ENCODE results near the gene TMEM215. TPM values are rescaled to one million over a fixed set of nuclear protein-coding genes. Genes with fewer than 3 reads are reported as not detected.
"Not testable (repeated sequence)": the region's sequence is repeated elsewhere in the genome, so short reads cannot be mapped to it uniquely, and the experiment has no call there.

TMEM215 gene
- total RNA-seq, 4 donors from 2014 or later, result not detected

DNA sequence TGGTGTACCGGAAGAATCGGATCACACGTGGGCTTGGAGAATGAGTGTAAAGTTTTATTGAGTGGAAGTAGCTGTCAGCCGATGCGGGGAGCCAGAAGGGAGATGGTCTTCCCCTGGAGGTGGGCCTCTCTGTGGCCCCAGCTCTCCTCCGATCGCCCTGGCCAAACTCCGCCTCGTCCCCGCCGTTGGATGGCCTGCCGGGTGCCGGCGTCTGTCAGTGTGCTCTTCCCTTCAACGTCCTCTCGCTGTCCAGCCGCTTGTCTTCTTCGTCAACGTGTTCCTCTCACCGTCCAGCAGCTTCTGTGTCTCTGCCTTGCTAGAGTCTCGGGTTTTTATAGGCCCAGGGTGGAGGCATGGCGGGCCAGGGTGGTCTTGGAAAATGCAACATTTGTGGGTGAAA is 27.6 kb upstream of the TMEM215 start:
- ATAC-seq (ENCODE audit: low FRiP score), result no peak
- TF ChIP-seq, protein P1, sequence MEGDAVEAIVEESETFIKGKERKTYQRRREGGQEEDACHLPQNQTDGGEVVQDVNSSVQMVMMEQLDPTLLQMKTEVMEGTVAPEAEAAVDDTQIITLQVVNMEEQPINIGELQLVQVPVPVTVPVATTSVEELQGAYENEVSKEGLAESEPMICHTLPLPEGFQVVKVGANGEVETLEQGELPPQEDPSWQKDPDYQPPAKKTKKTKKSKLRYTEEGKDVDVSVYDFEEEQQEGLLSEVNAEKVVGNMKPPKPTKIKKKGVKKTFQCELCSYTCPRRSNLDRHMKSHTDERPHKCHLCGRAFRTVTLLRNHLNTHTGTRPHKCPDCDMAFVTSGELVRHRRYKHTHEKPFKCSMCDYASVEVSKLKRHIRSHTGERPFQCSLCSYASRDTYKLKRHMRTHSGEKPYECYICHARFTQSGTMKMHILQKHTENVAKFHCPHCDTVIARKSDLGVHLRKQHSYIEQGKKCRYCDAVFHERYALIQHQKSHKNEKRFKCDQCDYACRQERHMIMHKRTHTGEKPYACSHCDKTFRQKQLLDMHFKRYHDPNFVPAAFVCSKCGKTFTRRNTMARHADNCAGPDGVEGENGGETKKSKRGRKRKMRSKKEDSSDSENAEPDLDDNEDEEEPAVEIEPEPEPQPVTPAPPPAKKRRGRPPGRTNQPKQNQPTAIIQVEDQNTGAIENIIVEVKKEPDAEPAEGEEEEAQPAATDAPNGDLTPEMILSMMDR (IDR thresholded peaks at IDR 0.05), result no peak
- DNase-seq (ENCODE audit: low spot score), result no peak

GRCh38 chr9:32764139-32764538 is 19.2 kb upstream of the TMEM215 start:
- no peak for ATAC-seq (ENCODE audit: low FRiP score)
- DNase-seq (ENCODE audit: low spot score), result no peak
- TF ChIP-seq, protein P1 (IDR thresholded peaks at IDR 0.05), result no peak

DNA sequence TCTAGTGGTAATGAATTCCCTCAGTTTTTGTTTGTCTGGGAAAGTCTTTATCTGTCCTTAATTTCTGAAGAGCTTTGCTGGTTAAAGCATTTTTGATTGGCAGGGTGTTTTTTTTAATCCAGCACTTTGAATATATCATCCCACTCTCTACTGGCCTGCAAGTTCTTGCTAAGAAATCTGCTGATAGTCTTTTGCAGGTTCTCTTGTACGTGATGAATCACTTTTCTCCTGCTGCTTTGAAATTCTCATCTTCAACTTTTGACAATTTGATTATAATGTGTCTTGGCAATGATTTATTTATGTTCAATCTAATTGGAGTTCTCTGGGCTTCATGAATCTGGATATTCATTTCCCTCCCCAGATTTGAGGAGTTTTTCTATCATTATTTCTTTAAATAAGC is 8.1 kb upstream of the TMEM215 start:
- TF ChIP-seq, protein P1 (IDR thresholded peaks at IDR 0.05), result no peak
- DNase-seq (ENCODE audit: low spot score) (no peak), ATAC-seq (ENCODE audit: low FRiP score) (no peak)

DNA sequence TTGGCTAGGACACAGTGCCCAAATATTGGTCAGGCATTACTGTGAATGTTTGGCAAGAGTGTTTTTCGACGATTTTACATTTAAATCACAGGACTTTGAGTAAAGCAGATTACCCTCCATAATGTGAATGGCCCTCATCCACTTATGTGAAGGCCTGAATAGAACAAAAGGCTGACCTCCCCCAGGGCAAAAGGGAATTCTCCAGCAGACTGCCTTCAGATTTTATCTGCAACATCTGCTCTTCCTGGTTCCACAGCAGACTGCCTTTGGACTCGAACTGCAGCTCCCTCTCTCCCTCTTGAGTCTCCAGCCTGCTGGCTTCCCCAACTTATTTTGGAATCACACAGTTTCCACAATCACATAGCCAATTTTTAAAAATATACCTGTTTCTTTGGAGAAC is 7.1 kb upstream of the TMEM215 start:
- ATAC-seq (ENCODE audit: low FRiP score), result no peak
- no peak for DNase-seq (ENCODE audit: low spot score)
- TF ChIP-seq, protein P1 (IDR thresholded peaks at IDR 0.05), result no peak

- ATAC-seq (ENCODE audit: low FRiP score), result no peak
Observed at GRCh38 chr9:32782476-32783167, 718 bp upstream of the TMEM215 start.

DNA sequence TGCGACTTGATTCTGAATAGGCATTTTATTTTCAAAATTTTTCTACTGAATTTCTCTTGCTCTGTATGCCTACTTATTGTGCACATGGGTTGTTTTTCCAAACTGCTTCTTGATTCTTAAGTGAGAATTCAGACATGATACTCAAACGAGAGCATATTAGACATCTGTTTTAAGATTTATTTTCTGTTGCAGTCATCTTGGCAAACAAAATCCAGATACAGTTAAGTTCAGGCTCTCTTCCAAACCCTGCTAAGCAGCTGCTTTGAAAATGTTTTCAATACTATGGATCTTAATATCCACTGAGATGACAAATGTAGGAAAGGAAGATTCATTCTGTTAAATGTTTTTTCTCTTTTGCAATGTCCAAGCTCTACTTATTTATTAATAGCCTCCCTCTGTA is 4.5 kb downstream of the TMEM215 start:
- DNase-seq (ENCODE audit: low spot score) (no peak), ATAC-seq (ENCODE audit: low FRiP score) (no peak)
- TF ChIP-seq, protein P1 (IDR thresholded peaks at IDR 0.05), result no peak

More at GRCh38 chr9:32782476-32783167, 718 bp upstream of the TMEM215 start:
- DNase-seq (ENCODE audit: low spot score), result no peak
- TF ChIP-seq, protein P1 (IDR thresholded peaks at IDR 0.05), result no peak

DNA sequence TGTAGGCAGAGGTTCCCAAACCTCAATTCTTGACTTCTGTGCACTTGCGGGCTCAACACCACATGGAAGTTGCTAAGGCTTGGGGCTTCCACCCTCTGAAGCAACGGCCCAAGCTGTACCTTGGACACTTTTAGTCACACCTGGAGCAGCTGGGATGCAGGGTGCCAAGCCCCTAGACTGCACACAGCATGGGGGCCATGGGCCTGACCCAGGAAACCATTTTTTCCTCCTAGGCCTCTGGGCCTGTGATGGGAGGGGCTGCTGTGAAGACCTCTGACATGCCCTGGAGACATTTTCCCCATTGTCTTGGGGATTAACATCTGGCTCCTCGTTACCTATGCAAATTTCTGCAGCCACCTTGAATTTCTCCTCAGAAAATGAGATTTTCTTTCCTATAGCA is 12.7 kb downstream of the TMEM215 start:
- not testable (repeated sequence) for DNase-seq (ENCODE audit: low spot score); ATAC-seq (ENCODE audit: low FRiP score)

All from omental fat pad (tissue), 4 donors.